ENCODE measurements around the gene ERGIC3.

DNA sequence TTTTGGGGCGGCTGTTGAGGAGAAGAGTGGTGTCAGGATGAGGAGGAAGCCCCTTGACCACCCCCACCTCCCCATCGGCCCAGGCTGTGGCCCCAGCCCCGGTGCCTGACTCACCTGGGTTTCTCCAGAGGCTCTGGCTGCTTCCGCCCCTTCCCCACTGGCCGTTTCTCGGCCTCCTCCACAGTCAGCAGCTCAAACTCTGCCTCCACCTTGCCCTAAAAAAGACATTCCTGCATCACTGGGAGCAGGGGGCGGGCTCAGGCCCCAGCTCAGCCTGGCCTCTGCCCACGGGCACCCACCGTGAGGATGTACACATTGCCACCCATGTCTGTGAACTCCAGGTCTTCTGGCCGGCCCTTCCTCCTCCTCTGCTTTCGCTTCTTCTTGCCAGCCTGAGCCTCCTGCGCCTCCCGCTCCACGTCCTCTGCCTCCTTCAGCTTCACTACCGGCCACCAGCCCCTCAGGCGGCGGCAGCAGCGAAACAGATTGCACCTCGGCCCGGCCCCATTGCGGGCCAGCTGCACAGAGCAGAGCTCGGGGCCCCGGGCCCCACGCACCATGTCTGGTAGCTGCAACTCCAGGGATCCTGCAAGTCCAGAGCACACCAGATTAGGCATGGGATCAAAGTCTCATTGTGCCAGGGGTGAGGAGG is 17.3 kb downstream of the ERGIC3 start:
- TF ChIP-seq, protein P1, sequence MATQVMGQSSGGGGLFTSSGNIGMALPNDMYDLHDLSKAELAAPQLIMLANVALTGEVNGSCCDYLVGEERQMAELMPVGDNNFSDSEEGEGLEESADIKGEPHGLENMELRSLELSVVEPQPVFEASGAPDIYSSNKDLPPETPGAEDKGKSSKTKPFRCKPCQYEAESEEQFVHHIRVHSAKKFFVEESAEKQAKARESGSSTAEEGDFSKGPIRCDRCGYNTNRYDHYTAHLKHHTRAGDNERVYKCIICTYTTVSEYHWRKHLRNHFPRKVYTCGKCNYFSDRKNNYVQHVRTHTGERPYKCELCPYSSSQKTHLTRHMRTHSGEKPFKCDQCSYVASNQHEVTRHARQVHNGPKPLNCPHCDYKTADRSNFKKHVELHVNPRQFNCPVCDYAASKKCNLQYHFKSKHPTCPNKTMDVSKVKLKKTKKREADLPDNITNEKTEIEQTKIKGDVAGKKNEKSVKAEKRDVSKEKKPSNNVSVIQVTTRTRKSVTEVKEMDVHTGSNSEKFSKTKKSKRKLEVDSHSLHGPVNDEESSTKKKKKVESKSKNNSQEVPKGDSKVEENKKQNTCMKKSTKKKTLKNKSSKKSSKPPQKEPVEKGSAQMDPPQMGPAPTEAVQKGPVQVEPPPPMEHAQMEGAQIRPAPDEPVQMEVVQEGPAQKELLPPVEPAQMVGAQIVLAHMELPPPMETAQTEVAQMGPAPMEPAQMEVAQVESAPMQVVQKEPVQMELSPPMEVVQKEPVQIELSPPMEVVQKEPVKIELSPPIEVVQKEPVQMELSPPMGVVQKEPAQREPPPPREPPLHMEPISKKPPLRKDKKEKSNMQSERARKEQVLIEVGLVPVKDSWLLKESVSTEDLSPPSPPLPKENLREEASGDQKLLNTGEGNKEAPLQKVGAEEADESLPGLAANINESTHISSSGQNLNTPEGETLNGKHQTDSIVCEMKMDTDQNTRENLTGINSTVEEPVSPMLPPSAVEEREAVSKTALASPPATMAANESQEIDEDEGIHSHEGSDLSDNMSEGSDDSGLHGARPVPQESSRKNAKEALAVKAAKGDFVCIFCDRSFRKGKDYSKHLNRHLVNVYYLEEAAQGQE (IDR thresholded peaks at IDR 0.05; ENCODE audit: low read depth, low read length), result no peak
- TF ChIP-seq, protein P2, sequence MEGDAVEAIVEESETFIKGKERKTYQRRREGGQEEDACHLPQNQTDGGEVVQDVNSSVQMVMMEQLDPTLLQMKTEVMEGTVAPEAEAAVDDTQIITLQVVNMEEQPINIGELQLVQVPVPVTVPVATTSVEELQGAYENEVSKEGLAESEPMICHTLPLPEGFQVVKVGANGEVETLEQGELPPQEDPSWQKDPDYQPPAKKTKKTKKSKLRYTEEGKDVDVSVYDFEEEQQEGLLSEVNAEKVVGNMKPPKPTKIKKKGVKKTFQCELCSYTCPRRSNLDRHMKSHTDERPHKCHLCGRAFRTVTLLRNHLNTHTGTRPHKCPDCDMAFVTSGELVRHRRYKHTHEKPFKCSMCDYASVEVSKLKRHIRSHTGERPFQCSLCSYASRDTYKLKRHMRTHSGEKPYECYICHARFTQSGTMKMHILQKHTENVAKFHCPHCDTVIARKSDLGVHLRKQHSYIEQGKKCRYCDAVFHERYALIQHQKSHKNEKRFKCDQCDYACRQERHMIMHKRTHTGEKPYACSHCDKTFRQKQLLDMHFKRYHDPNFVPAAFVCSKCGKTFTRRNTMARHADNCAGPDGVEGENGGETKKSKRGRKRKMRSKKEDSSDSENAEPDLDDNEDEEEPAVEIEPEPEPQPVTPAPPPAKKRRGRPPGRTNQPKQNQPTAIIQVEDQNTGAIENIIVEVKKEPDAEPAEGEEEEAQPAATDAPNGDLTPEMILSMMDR (IDR thresholded peaks at IDR 0.05), result no peak
